Gastrocnemius medialis (tissue), 4 donors: ENCODE results near the gene ANTKMT. TPM values are rescaled to one million over a fixed set of nuclear protein-coding genes. Genes with fewer than 3 reads are reported as not detected.

Experiments used
- ATAC-seq, 2 donors: fragments of 150-250 bp; one replicate each; pipeline ENCODE4 v1.9.1; 2016
- DNase-seq, 2 donors: peaks; one replicate each; pipeline ENCODE4 v3.0.0-alpha.2; 2019
- H3K27ac ChIP-seq, 4 donors: fragments of 200-600 bp; sonication (generic); 1 replicate in 1 of 4; 2 replicates in 3 of 4; pipeline ENCODE4 v1.5.1; 2016 to 2018; ENCODE audit warnings: mild to moderate bottlenecking in 2 of 4, moderate library complexity in 1 of 4
- H3K27me3 ChIP-seq, 3 donors: fragments of 200-600 bp; sonication (generic) in 2 of 3; 1 replicate in 1 of 3; 2 replicates in 2 of 3; pipeline versions ENCODE4 v1.5.1 to v1.6.0; 2016 to 2019; ENCODE audit warnings: mild to moderate bottlenecking in 1 of 3, moderate library complexity in 1 of 3
- H3K36me3 ChIP-seq, 2 donors: fragments of 200-600 bp; sonication (generic) in 1 of 2; one replicate each; pipeline ENCODE4 v1.5.1; 2017 to 2018
- H3K4me1 ChIP-seq, 2 donors: fragments of 200-600 bp; sonication (generic) in 1 of 2; one replicate each; pipeline ENCODE4 v1.5.1; 2016 to 2017; ENCODE audit warnings: mild to moderate bottlenecking in 2 of 2
- H3K4me3 ChIP-seq, 4 donors: fragments of 200-600 bp; sonication (generic) in 3 of 4; 1 replicate in 1 of 4; 2 replicates in 3 of 4; pipeline ENCODE4 v1.5.1; 2016 to 2019; ENCODE audit warnings: mild to moderate bottlenecking in 2 of 4
- H3K9me3 ChIP-seq, 3 donors: fragments of 200-600 bp; sonication (generic) in 2 of 3; 1 replicate in 1 of 3; 2 replicates in 2 of 3; pipeline ENCODE4 v1.5.1; 2016 to 2019
- CTCF ChIP-seq, 5 experiments: fragments of 450-650 bp in 3 of 5; fragments of 200-600 bp in 2 of 5; sonication (generic) in 2 of 5; IDR thresholded peaks in 4 of 5; conservative IDR thresholded peaks in 1 of 5; 1 replicate in 4 of 5; 2 replicates in 1 of 5; pipeline ENCODE4 v1.5.1; 2016 to 2019; ENCODE audit warnings: antibody characterized with exemption in 5 of 5, mild to moderate bottlenecking in 3 of 5, moderate library complexity in 3 of 5
- POLR2A ChIP-seq, 2 donors: fragments of 450-650 bp; IDR thresholded peaks; one replicate each; pipeline ENCODE4 v1.6.1; 2017; ENCODE audit warnings: antibody characterized with exemption in 2 of 2, mild to moderate bottlenecking in 2 of 2, moderate library complexity in 2 of 2
- in situ Hi-C, 4 donors: fragments of 200-750 bp; cut with MboI; loops; one replicate each; pipeline versions ENCODE4 v1.15.0 to v1.8.0; 2017; ENCODE audit warnings: low sequenced_read_pairs in 4 of 4
- intact Hi-C: fragments of 100-400 bp; cut with DNase I; formaldehyde crosslinking; loops from one replicate; pipeline ENCODE4 v1.15.1; 2023; ENCODE audit warnings: low total_unique reads
- total RNA-seq, 4 donors: library from RNA; depleted of rRNA; stranded (reverse); fragments of >200 nt; gene quantifications; one replicate each; pipeline versions ENCODE4 v1.1.0 to v1.2.3, GENCODE V29; 2016

Gene ANTKMT
- total RNA-seq, 4 donors from 2014 or later: 20.9 to 84.0 (median 38.7) TPM

GRCh38 chr16:747978-748746 is 27.2 kb downstream of the ANTKMT start:
- in situ Hi-C loops: no loop called here
- DNase-seq: no peak

DNA sequence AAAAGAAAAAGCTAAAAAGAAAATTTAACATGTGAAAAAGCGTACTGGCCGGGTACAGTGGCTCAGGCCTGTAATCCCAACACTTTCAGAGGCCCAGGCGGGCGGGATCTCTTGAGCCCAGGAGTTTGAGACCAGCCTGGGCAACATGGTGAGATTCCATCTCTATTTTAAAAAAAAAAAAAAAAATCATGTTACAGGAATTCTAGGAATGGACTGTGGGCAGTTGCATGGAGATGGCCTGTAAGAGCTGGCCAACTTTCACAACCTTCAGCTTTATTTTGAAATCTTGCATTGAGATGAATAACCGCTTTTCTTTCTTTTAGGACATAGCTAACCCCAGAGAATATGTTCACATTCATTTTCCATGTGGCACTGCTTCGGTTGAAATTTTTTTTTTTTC is 28.1 kb downstream of the ANTKMT start:
- H3K27ac ChIP-seq: no peak overlapping the region
- no peak overlapping the region for H3K4me3 ChIP-seq
- no peaks in the 10 kb centered on the region for H3K36me3 ChIP-seq
- no peaks in the 10 kb centered on the region for H3K4me1 ChIP-seq
- H3K9me3 ChIP-seq: no peaks in the 10 kb centered on the region
- ATAC-seq (no peak), DNase-seq (no peak)
- H3K27me3 ChIP-seq: peaks cover 10 to 29% (median 13%) of the 10 kb centered on the region in 3 donors
- TF ChIP-seq CTCF (IDR thresholded peaks at IDR 0.05 in 4 of 5, conservative IDR thresholded peaks at IDR 0.05 in 1 of 5) (no peak), POLR2A (IDR thresholded peaks at IDR 0.05) (no peak)
- in situ Hi-C loops (no loop called here), intact Hi-C loops (no loop called here)

More at GRCh38 chr16:747978-748746, 27.2 kb downstream of the ANTKMT start:
- Histone ChIP-seq H3K27ac (no peak overlapping the region), H3K4me1 (no peaks in the 10 kb centered on the region), H3K9me3 (no peaks in the 10 kb centered on the region), H3K4me3 (no peak overlapping the region), H3K36me3 (no peaks in the 10 kb centered on the region), H3K27me3 (peaks cover 6 to 31% (median 11%) of the 10 kb centered on the region in 3 donors)
- TF ChIP-seq POLR2A (IDR thresholded peaks at IDR 0.05): no peak
- no peak for TF ChIP-seq CTCF (IDR thresholded peaks at IDR 0.05 in 4 of 5, conservative IDR thresholded peaks at IDR 0.05 in 1 of 5)
- intact Hi-C loops: no loop called here
- no peak for ATAC-seq

DNA sequence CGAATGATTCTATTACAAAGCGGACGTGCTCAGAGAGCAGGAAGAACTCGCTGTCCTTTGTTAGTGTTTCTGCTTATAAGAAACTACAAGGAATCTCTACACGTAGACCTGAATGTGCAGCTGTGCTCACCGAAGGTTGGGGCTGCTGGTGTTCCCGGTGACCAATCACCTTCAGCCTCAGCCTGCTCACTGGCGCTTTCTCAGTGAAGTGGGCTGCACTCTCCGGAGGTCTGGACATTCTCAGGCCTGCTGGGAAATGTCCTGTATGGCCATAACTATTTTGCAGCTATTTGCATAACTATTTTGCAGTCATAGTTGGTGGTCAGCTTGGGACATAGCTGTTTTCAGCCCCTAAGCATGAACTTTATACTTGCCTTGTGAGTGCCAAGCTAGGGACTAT is 29.5 kb downstream of the ANTKMT start:
- Histone ChIP-seq H3K4me1 (no peaks in the 10 kb centered on the region), H3K4me3 (no peak overlapping the region), H3K36me3 (no peaks in the 10 kb centered on the region), H3K27ac (no peak overlapping the region), H3K9me3 (no peaks in the 10 kb centered on the region), H3K27me3 (peaks cover 12 to 31% (median 15%) of the 10 kb centered on the region in 3 donors)
- in situ Hi-C loops: no loop called here
- no peak for TF ChIP-seq POLR2A (IDR thresholded peaks at IDR 0.05)
- no peak for TF ChIP-seq CTCF (IDR thresholded peaks at IDR 0.05 in 4 of 5, conservative IDR thresholded peaks at IDR 0.05 in 1 of 5)
- DNase-seq: no peak
- no peak for ATAC-seq
- intact Hi-C loops: no loop called here

DNA sequence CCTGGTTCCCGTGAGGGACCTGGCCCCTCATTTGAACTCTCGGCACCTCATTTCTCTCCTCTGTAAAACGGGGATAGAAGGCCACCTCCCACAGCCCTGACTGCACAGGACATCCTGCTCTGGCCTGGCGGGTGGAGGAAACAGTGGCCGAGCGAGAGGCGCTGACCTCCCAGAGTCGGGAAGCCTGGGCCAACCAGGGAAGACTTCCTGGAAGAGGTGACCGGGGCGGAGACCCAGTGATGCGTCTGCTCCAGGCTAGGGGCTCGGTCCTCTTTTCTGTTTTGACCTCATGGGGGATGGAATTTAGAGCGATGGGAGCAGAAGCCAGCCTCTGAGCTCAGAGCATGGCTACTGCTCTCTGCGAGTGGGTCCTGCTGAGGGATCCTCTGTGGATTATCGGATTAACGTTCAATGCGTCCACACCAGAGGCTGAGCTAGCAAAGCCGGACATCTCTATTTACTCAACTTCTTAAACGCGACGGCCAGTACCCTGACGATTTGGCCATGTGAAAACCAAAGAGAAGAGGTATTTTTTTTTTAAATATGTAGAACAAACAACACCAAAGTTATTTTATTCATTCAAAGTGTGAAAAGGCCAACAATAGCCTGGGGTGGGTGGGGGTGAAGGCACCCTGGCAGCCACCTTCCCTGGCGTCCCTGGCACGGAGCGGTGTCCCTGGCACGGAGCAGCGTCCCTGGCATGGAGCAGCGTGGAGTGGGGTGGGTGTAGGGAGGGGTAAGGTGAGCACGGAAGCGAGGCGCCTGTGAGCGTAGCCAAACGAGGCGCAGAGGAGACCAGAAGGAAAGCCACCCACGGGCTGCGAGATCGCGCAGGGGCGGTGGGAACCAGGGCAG is 30.4 kb downstream of the ANTKMT start:
- intact Hi-C loops: no loop called here

More for the DNA sequence above, 30.4 kb downstream of the ANTKMT start:
- Histone ChIP-seq H3K27me3 (peaks cover 12 to 36% (median 15%) of the 10 kb centered on the region in 3 donors), H3K36me3 (no peaks in the 10 kb centered on the region), H3K9me3 (no peaks in the 10 kb centered on the region), H3K27ac (no peak overlapping the region), H3K4me1 (no peaks in the 10 kb centered on the region), H3K4me3 (no peak overlapping the region)
- in situ Hi-C loops: no loop called here
- DNase-seq (no peak), ATAC-seq (no peak)
- TF ChIP-seq CTCF (IDR thresholded peaks at IDR 0.05 in 4 of 5, conservative IDR thresholded peaks at IDR 0.05 in 1 of 5) (no peak), POLR2A (IDR thresholded peaks at IDR 0.05) (no peak)
